GM13976 (cell line): ENCODE results near the gene ARHGEF10L.

ENCODE experiments used
- DNase-seq: peaks from one replicate; pipeline ENCODE4 v3.0.0; 2012; ENCODE audit warnings: low spot score
- CTCF ChIP-seq: IDR thresholded peaks from 2 replicates; pipeline ENCODE4 v1.5.1; 2012; ENCODE audit warnings: borderline replicate concordance, mild to moderate bottlenecking; ENCODE audit not compliant: insufficient read depth; ENCODE audit errors: extremely low read depth, missing control alignments, control extremely low read depth
- in situ Hi-C: fragments of 300-500 bp; cut with MboI; formaldehyde crosslinking; loops from one replicate; pipeline ENCODE4 v1.12.0; 2022; ENCODE audit warnings: low sequenced_read_pairs, mixed read lengths, inconsistent platforms; ENCODE audit not compliant: unreplicated experiment

The ARHGEF10L gene

DNA sequence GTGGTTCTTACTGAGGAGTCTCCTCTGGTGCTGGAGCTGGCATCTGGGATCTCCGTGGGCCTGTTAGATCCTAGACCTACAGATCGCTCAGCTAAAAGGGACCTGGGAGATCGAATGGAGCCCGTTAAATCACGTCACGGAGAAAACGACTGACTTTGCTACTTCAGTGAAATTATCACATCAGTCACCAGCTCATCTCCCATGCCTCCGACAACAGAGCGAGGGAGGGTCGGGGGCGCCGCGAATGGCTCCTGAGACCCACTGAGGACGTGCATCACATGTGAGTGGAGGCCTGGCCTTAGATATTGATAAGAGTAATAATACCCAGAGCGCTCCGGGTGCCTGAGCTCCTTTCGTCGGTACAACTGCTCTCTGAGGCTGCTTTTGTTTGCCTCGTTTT lies 160.1 kb downstream of the ARHGEF10L start:
- in situ Hi-C loops: no loop called here
- no peak for DNase-seq
- TF ChIP-seq CTCF: no peak

DNA sequence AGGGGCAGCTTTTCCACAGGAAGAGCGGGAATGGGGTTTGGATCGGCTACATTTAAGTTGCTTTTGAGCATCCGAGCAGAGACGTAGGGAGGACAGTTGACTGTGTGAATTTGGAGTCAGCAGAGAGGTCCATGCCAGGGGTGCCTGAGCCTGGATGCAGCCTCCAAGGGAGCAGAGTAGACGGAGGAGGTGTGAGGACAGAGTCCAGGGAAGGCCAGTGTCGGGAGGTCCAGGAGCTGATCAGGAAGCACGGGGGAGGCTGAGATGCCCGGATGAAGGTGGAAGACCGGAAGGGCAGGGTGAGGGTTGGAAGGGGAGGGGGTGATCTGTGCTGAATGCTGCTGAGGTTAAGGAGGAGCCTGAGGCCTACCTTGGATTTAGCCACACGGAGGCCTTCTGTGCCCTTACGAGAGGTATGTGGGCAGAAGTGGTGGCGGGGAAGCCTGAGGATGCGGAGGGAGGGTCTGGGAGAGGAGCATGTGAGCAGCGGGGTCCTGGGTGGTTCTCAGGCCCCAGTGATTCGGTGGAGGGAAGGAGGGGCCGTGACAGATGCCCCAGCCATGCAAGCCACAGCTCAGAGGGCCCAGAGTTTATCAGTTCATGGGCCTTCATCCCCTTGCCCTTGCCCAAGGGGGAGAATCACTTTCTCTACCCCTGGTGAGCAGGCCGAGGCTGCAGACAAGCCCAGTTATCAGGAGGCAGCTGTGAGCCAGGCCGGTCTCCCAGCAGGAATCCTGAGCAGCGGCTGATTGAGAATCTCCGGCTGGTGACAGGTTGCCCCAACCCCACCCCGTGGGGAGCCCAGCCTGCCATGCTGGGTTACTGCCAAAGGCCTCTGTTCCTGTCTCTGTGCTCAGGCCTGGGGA lies 161.7 kb downstream of the ARHGEF10L start:
- in situ Hi-C loops: no loop called here
- DNase-seq: no peak
- TF ChIP-seq CTCF: no peak

GRCh38 chr1:17704176-17704575 lies 164.7 kb downstream of the ARHGEF10L start:
- in situ Hi-C loops: no loop called here
- TF ChIP-seq CTCF: no peak
- DNase-seq: no peak

DNA sequence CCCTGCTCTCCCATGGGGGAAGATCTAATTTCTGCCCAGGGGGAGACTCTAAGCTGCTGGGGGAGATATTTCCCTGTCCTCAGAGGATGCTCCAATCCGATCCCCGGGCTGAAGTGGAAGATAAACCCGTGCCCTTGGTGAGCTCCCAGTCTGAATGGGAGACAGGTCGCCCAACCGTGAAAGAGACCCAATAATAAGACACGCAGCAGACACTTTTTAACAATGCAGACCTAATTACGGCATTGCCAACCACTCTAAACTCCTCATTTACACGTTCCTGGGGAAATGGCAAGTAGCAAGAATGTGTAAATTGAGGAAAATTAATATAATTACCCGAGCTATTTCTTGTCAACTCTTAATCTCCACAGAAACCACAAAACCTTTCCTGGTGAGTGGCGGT lies 166.9 kb downstream of the ARHGEF10L start:
- in situ Hi-C loops: no loop called here
- no peak for TF ChIP-seq CTCF
- DNase-seq: no peak

DNA sequence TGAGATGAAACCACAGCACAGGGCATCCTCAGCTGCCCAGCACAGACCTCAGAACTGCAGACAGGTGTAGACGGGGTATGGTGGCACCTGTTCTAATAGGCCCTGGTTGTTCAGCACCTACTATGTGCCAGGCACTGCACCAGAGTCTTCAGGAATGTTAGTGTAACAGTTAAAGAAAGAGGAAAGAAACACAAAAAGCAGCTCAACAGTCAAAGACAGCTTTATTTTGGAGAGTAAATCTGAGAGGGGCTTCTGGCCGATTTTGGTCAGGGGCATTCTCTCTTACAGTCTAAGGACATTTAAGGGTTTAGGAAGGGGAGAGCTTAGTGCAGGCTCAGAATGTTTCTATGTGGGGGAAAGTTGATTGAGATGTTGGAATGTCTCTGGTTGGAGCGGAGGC lies 170.5 kb downstream of the ARHGEF10L start:
- DNase-seq: no peak
- TF ChIP-seq CTCF: no peak
- in situ Hi-C loops: no loop called here

GRCh38 chr1:17710889-17711576 lies 171.5 kb downstream of the ARHGEF10L start:
- DNase-seq: no peak
- no peak for TF ChIP-seq CTCF
- in situ Hi-C loops: no loop called here
